Activated CD4-positive, CD25-positive, alpha-beta regulatory T cell treated with anti-CD3 and anti-CD28 coated beads, Interleukin-2, amount 50 U/mL, for 72 hours (primary cell): Measurements from ENCODE around the gene WDR27.
"Not testable (repeated sequence)": the region's sequence is repeated elsewhere in the genome, so short reads cannot be mapped to it uniquely, and the experiment has no call there.

Source experiments
- DNase-seq: peaks from one replicate; pipeline ENCODE4 v3.0.0; 2021

Gene WDR27

DNA sequence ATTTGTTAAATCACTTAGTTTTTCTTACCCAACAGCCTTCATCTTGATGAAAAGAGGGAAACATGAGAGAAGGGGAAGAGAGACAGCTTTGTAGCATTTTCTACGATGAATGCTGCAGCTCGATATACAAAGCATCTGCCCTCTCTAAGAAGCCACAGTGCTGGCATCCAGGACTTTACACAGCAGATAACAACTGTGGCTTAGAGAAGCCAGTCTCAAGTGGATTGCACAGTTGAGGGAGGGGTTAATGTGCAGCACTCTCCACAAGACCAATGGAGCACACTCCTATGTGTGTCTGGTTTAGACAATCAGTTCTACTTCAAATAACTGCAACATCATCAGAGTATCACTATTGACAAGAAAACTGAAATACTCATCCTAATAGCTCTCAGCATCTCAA is 5.9 kb upstream of the WDR27 start:
- DNase-seq: no peak

- DNase-seq: no peak
Measured at GRCh38 chr6:169702840-169703246, 1.0 kb upstream of the WDR27 start.

DNA sequence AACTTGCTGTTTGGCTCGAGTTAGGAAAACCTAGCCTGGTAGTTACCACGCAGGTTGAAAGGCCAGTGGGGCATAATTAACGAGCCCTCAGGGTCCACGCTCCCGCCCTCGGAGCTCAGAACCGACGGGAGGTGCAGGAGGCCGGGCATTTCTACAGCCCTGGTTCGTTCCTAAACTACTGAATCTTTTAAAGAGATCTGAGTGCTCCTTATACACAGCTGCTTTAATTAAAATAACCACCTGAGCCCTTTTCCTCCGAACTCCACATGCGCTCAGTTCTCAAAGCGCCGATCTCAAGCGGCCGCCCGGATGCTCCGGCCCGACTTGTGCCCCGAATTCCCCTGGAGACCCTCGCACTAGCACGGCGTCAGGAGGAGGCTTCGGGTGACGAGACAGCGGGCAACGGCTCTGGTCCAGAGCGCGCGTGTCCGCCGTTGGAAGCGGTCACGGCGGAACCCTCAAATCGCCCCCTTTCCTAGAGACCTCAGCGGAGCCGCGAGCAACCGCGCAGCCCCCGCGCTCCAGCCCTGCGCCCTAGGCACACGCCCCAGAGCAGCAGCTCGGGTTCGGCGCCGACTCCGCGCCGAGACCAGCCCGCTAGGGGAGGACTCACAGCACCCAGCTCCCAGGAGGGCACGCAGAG is 397 bp downstream of the WDR27 start:
- DNase-seq: no peak

GRCh38 chr6:169700296-169700695 is 1.5 kb downstream of the WDR27 start:
- DNase-seq: no peak

DNA sequence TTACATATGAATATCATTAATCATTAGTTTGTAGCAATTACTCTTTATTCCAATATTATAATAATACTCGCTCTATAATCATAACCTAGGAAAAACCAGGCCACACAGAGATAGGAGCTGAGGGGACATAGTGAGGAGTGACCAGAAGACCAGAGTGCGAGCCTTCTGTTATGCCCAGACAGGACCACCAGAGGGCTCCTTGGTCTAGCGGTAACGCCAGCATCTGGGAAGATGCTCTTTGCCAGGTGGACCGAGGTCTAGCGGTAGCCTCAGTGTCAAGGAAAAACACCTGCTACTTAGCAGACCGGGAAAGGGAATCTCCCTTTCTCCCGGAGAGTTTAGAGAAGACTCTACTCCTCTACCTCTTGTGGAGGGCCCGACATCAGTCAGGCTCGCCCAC is 4.7 kb downstream of the WDR27 start:
- DNase-seq: not testable (repeated sequence)

- no peak for DNase-seq
Measured at GRCh38 chr6:169695131-169695530, 6.7 kb downstream of the WDR27 start.

DNA sequence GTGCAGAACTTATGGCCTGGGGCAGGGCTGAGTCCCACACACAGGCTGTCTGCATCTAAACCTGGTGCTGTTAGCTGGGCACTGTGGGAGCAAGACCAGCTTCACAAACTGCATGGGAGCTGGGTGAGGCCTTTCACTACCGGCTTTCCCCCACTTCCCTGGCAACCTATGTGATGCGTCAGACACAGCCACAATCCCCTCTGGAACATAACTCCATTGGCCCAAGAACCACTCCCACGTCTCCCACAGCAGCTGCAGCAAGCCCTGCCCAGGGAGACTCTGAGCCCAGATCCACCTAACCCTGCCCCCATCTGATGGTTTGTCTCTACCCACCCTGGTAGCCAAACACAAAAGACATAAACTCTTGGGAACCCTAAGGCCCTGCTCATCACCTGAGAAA is 9.3 kb downstream of the WDR27 start:
- DNase-seq: no peak

DNA sequence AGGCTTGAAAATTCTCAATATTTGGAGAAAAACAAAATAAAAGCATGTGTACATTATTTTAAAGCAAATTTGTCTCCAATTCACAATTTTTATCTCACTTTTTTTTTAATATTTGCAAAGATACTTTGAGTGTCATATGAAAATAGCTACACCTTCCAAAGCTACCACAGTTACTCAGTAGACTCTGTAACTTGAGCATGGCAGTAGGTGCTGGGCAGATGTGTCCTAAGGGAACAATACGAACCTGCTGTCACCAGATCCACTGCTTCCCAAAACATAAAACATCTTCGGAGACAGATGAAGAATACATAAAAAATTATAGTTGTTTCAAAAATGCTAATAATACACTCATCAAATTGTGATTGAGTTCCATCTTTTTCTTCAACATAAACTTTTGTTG is 10.6 kb downstream of the WDR27 start:
- no peak for DNase-seq

DNA sequence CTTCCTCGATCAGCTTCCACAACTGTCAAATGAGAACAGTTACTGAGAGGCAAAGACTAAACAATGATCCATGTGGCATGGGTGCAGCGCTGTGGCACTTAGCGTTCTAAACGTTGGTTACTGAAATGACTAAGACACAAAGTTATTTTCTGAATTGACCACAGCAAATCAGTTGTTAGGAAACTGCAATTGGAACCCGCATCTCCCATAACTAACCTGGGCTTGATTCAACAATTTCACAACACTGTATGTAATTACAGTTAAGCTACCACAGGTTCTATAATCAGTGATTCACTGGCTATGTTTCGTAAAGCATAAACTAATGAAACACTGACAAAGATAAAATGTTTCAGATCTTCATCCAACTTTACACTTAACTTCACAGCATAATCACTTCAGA is 12.5 kb downstream of the WDR27 start:
- no peak for DNase-seq

GRCh38 chr6:169685860-169686259 is 16.0 kb downstream of the WDR27 start:
- no peak for DNase-seq

DNA sequence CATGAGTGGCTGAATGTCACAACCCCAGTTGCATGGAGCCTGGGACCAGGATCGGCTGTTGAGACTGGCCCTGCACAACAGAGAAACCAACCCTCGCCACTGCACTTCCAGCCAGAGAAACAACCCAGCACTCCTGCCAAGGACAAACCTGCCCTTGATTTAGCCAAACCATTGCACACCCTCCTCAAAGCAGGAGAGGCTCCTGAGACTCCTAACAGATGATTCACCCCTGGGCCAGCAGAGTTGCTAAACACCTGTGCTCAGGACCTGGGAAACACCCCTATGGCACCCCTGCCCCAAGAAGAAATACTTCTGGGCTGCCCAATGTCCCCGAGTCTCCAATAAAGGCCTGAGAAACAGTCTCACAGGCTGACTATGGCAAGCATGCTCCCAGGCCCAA is 17.8 kb downstream of the WDR27 start:
- DNase-seq: no peak

DNA sequence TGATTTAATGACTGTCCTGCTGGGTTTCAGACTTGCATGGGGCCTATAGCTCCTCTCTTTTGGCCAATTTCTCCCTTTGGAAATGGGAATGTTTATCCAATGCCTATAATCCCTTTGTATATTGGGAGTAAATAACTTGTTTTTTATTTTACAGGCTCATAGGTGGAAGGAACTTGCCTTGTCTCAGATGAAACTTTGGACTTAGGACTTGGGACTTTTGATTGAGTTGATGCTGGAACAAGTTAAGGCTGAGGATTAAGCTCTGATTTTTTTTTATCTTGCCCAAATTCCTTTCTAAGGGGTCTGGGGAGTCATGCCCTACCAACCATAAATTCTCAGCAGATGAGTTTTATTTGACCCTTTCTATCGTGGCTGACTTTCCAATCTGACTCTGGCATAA is 23.5 kb downstream of the WDR27 start:
- no peak for DNase-seq

DNA sequence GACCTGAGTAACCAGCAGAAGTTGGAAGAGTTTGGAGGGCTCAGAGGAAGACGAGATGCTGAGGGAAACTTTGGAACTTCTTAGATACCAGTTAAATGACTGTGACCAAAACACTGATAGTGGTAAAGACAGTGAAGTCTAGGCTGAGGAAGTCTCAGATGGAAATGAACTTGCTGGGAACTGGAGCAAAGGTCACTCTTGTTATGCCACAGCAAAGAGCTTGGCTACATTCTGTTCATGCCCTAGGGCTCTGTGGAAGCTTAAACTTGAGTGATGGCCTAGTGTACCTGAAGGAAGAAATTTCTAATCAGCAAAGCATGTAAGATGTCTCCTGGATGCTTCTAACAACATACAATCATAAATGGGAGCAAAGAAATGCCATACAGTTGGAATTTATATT is 24.7 kb downstream of the WDR27 start:
- no peak for DNase-seq

DNA sequence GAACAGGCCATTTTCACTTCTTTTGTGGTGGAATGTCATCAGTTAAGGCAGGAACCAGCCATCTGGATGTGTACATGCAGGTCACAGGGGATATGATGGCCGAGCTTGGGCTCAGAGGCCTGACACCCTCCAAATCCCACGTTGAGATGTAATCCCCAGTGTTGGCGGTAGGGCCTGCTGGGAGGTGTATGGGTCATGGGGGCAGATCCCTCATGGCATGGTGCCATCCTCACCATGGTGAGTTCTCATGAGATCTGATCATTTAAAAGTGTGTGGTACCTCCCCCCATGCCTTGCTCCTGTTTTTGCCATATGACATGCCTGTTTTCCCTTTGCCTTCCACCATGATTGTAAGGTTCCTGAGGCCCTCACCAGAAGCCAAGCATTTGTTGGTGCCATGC is 26.8 kb downstream of the WDR27 start:
- DNase-seq: no peak

- no peak for DNase-seq
Measured at GRCh38 chr6:169671563-169671962, 30.3 kb downstream of the WDR27 start.

DNA sequence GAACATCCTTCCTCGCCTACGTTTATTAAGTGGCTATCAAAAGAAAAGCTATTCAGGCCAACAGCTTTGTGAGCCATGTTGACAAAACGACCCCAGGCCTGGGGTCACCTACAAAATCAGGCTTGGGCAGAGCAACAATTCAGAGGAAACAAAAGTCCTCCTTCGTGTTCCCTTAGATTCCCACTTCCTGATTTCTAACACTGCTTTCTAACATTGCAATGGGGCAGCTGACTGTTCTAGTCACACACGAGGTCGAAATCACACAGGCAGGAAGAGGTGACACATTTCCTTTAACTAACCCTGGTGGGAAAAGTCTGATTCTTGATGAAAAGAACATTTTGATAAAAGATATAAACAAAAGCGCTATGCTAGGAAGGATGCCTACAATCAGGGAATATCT is 31.9 kb downstream of the WDR27 start:
- DNase-seq: no peak

- no peak for DNase-seq
Measured at GRCh38 chr6:169669147-169669546, 32.7 kb downstream of the WDR27 start.

DNA sequence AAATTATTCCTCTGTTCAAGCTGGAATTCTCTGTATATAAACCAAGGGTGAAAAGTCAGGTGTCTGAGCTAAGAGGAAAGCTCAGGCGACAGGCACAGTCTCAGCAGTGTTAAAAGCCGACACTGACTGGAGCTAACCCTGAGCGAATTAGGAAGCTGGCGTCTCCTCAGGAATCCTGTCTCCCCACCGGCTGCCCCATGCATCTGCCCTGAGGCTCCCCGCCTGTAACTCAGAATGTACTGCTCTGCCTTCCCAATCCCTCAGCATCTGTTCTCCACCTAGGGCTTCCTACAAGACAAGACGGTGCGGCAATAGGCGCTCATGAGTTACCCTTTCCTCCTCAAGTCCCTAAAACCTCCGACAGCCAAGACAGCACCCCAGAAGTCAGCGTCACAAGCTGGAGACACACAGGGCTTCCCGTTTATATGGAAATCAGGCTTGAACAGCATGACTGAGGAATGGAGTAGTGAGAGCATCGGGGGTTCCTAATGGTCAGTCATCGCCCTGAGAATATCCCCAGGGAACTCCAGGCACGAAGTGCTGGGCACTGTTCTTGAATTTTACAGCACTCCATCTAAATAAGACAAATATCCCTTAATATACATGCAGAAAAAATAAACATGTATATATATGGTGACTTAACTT is 33.5 kb downstream of the WDR27 start:
- no peak for DNase-seq

DNA sequence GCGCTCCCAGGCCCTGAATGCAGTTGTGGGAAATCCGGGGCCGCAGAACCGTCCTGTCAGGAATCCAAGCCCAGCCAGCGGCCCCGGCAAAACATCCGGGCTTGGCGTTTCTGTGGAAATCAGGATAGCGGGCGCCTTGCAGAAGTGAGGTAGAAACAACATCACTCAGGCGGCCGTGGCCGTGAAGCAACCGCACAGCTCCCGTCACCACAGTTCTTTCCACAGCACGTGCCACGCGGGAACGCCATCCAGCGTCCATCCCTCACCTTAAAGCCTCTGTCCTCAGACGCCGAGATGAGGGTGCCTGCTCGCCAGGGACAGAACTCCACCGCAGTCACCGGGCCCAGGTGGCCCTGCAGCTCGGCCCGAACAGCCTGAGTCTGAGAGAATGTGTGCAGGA is 34.1 kb downstream of the WDR27 start:
- no peak for DNase-seq

GRCh38 chr6:169666441-169666840 is 35.4 kb downstream of the WDR27 start:
- DNase-seq: no peak

DNA sequence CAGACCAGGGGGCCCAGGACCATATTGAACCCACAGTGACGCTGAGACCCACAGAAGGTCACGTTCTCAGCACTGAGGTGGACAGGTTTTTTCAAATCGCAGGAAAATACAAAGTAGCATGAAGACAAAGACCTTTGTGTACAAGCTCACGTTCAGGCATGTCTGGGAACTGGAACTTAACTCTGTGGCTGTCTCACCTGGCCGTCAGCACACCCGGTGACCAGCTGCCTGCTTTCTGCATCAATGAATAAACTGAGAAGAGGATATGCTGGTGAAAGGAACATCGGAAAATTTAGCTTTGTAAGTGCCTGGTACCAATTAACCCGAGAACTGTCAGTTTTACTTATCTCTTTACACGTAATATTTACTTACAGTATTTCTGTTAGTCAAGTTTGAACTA is 36.5 kb downstream of the WDR27 start:
- no peak for DNase-seq

DNA sequence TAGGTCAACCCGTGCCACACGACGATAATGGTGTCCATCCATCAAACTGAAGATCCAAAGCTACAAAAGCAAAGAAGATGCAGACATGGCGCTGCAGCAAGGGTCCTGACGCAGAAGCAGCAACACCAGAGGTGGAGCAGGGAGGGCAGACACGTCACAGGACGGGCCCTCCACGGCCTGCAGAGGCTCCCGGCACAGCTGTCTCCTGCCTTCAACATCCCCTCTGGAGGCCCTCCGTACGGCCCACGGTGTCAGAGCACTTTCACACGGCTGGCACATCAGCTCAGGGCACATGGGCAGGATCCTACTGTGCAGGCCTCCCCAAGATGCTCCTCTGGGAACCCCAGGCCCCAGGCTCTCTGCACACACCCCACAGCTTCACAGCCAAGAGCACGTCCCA is 37.6 kb downstream of the WDR27 start:
- DNase-seq: no peak

- no peak for DNase-seq
Measured at GRCh38 chr6:169663468-169663867, 38.4 kb downstream of the WDR27 start.

DNA sequence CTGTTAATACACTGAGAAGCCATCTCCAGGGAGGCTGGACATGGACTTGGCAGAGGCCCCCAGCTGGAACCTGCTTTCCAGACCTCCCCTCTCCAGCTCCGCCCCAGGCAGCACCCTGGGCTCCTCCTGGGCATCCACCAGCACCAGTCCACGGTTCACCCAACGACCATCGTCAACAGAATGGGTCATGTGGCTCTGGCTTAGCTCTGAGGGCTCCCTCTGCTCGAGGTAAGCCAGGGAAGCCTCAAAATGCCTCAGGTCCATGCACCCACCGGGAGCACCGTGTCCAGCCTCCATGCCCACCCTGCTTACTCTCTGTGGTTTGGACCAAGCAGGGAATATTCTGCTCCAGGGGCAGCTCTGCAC is 40.5 kb downstream of the WDR27 start:
- no peak for DNase-seq

GRCh38 chr6:169660751-169661390 is 41.0 kb downstream of the WDR27 start:
- DNase-seq: no peak
